Osteocyte (in vitro differentiated cells): ENCODE results near the gene HIPK2. TPM values are rescaled to one million over a fixed set of nuclear protein-coding genes. Genes with fewer than 3 reads are reported as not detected.

Experiments
- DNase-seq: peaks from one replicate; pipeline ENCODE4 v3.0.0; 2021; ENCODE audit warnings: mixed read lengths; ENCODE audit not compliant: unreplicated experiment; ENCODE audit errors: extremely low spot score
- H3K27ac Mint-ChIP-seq: one replicate; pipeline ENCODE4 v1.8.0; 2021; ENCODE audit warnings: mild to moderate bottlenecking, mixed read lengths; ENCODE audit not compliant: unreplicated experiment
- H3K27me3 Mint-ChIP-seq: one replicate; pipeline ENCODE4 v1.8.0; 2021; ENCODE audit warnings: mixed read lengths; ENCODE audit not compliant: unreplicated experiment
- H3K36me3 Mint-ChIP-seq: one replicate; pipeline ENCODE4 v1.8.0; 2021; ENCODE audit warnings: mixed read lengths; ENCODE audit not compliant: unreplicated experiment
- H3K4me1 Mint-ChIP-seq: one replicate; pipeline ENCODE4 v1.8.0; 2021; ENCODE audit warnings: mixed read lengths; ENCODE audit not compliant: unreplicated experiment
- H3K4me3 Mint-ChIP-seq: one replicate; pipeline ENCODE4 v1.8.0; 2021; ENCODE audit warnings: mild to moderate bottlenecking, moderate library complexity, mixed read lengths; ENCODE audit not compliant: unreplicated experiment
- H3K9me3 Mint-ChIP-seq: one replicate; pipeline ENCODE4 v1.8.0; 2021; ENCODE audit warnings: mixed read lengths; ENCODE audit not compliant: unreplicated experiment
- CTCF ChIP-seq: fragments of 200-600 bp; sonication (generic); IDR thresholded peaks from 2 replicates; pipeline ENCODE4 v1.5.0; 2021; ENCODE audit warnings: antibody characterized with exemption, mild to moderate bottlenecking, moderate library complexity
- total RNA-seq: library from RNA; stranded (reverse); gene quantifications from 2 replicates; pipeline ENCODE4 v1.2.1, GENCODE V29; 2021

The HIPK2 gene
- total RNA-seq, 1 donor from 2014 or later, result 90.8 TPM

- no peaks in the 10 kb centered on the region for H3K27me3 Mint-ChIP-seq
- peaks cover 68% of the 10 kb centered on the region for H3K4me1 Mint-ChIP-seq
- H3K4me3 Mint-ChIP-seq, result peak overlapping the region; percentile 32
- H3K27ac Mint-ChIP-seq, result peak overlapping the region; percentile 98
- peaks cover 7% of the 10 kb centered on the region for H3K9me3 Mint-ChIP-seq
- no peak for TF ChIP-seq CTCF
- DNase-seq, result no peak
- H3K36me3 Mint-ChIP-seq, result peaks cover 22% of the 10 kb centered on the region
Observed at GRCh38 chr7:139683137-139683921, 94.5 kb downstream of the HIPK2 start.

GRCh38 chr7:139682136-139683013 is 95.4 kb downstream of the HIPK2 start:
- no peak for DNase-seq
- Mint-ChIP-seq H3K36me3 (peaks cover 19% of the 10 kb centered on the region), H3K4me3 (peak overlapping the region; percentile 26), H3K9me3 (peaks cover 7% of the 10 kb centered on the region), H3K4me1 (peaks cover 71% of the 10 kb centered on the region), H3K27ac (peak overlapping the region; percentile 98), H3K27me3 (no peaks in the 10 kb centered on the region)
- no peak for TF ChIP-seq CTCF

GRCh38 chr7:139681812-139682135 is 96.0 kb downstream of the HIPK2 start:
- no peak for TF ChIP-seq CTCF
- H3K4me1 Mint-ChIP-seq, result peaks cover 73% of the 10 kb centered on the region
- H3K4me3 Mint-ChIP-seq, result peak overlapping the region; percentile 26
- H3K36me3 Mint-ChIP-seq, result peaks cover 18% of the 10 kb centered on the region
- H3K27ac Mint-ChIP-seq, result peak overlapping the region; percentile 98
- no peaks in the 10 kb centered on the region for H3K27me3 Mint-ChIP-seq
- DNase-seq, result no peak
- peaks cover 7% of the 10 kb centered on the region for H3K9me3 Mint-ChIP-seq

- Mint-ChIP-seq H3K4me3 (no peak overlapping the region), H3K27me3 (no peaks in the 10 kb centered on the region), H3K4me1 (peaks cover 74% of the 10 kb centered on the region), H3K36me3 (peaks cover 15% of the 10 kb centered on the region), H3K9me3 (peaks cover 7% of the 10 kb centered on the region), H3K27ac (peak overlapping the region; percentile 98)
- DNase-seq, result no peak
- no peak for TF ChIP-seq CTCF
Observed at GRCh38 chr7:139681463-139681755, 96.4 kb downstream of the HIPK2 start.
